ENCODE measurements around the gene NRG3.

- TF ChIP-seq POLR2A (IDR thresholded peaks at IDR 0.05; ENCODE audit: low read depth, low read length) (no peak), RAD21 (IDR thresholded peaks at IDR 0.05; ENCODE audit: low read length) (no peak), CTCF (conservative IDR thresholded peaks at IDR 0.05; ENCODE audit: low read depth, low read length) (no peak), SMC3 (IDR thresholded peaks at IDR 0.05; ENCODE audit: low read depth, low read length) (no peak), NFE2L2 (IDR thresholded peaks at IDR 0.05; ENCODE audit: low read depth, low read length) (no peak), USF2 (IDR thresholded peaks at IDR 0.05; ENCODE audit: low read depth, low read length) (no peak), MAZ (IDR thresholded peaks at IDR 0.05; ENCODE audit: borderline replicate concordance, low read depth, low read length) (no peak)
These were observed 371.0 kb downstream of the NRG3 start for GRCh38 chr10:82245906-82246560.

Data from IMR-90 (cell line).